Natural killer cell (primary cell): ENCODE measurements around the gene RBPJL. TPM values are rescaled to one million over a fixed set of nuclear protein-coding genes. Genes with fewer than 3 reads are reported as not detected.

Experiments used
- ATAC-seq, 3 donors: fragments of 150-1000 bp in 2 of 3; fragments of 200-7000 bp in 1 of 3; cut with Tn5 transposase; 1 replicate in 1 of 3; 2 replicates in 2 of 3; pipeline ENCODE4 v1.10.0; 2021; ENCODE audit warnings: mild to moderate bottlenecking in 2 of 3, moderate library complexity in 2 of 3
- DNase-seq, 2 donors: peaks; one replicate each; pipeline versions ENCODE4 v3.0.0 to v3.0.0-alpha.2; 2013 to 2021; ENCODE audit warnings: mixed read lengths in 1 of 2
- H3K27ac ChIP-seq: one replicate; pipeline ENCODE4 v1.5.1; 2013; ENCODE audit warnings: mild to moderate bottlenecking, low read length
- H3K27me3 ChIP-seq: one replicate; pipeline ENCODE4 v1.6.1; 2013; ENCODE audit warnings: low read length; ENCODE audit not compliant: control insufficient read depth, insufficient read depth
- H3K36me3 ChIP-seq: one replicate; pipeline ENCODE4 v1.6.1; 2013; ENCODE audit warnings: low read length; ENCODE audit not compliant: control insufficient read depth, insufficient read depth
- H3K4me1 ChIP-seq: one replicate; pipeline ENCODE4 v1.6.1; 2013; ENCODE audit warnings: low read length; ENCODE audit not compliant: control insufficient read depth, insufficient read depth
- H3K4me3 ChIP-seq: one replicate; pipeline ENCODE4 v1.5.1; 2013; ENCODE audit warnings: low read length
- H3K9me3 ChIP-seq: one replicate; pipeline ENCODE4 v1.6.1; 2013; ENCODE audit warnings: low read length; ENCODE audit not compliant: control insufficient read depth, insufficient read depth
- H3K27ac Mint-ChIP-seq, 2 donors: one replicate each; pipeline ENCODE4 v1.8.0; 2022; ENCODE audit warnings: mild to moderate bottlenecking in 2 of 2, mixed read lengths in 2 of 2, moderate library complexity in 1 of 2
- H3K27me3 Mint-ChIP-seq, 2 donors: one replicate each; pipeline ENCODE4 v1.8.0; 2022; ENCODE audit warnings: low read depth in 2 of 2, mixed read lengths in 2 of 2
- H3K36me3 Mint-ChIP-seq: one replicate; pipeline ENCODE4 v1.8.0; 2022; ENCODE audit warnings: mixed read lengths
- H3K4me1 Mint-ChIP-seq, 2 donors: one replicate each; pipeline ENCODE4 v1.8.0; 2022; ENCODE audit warnings: mixed read lengths in 2 of 2
- H3K4me3 Mint-ChIP-seq: one replicate; pipeline ENCODE4 v1.8.0; 2022; ENCODE audit warnings: mild to moderate bottlenecking, moderate library complexity, mixed read lengths
- H3K9me3 Mint-ChIP-seq, 2 donors: one replicate each; pipeline ENCODE4 v1.8.0; 2022; ENCODE audit warnings: mixed read lengths in 2 of 2
- WGBS: methylation state at CpG from one replicate; pipeline ENCODE4 v1.1.7; 2013; ENCODE audit warnings: missing lambda C conversion rate; ENCODE audit not compliant: insufficient coverage; 5-methylcytosine and 5-hydroxymethylcytosine counted together
- intact Hi-C: fragments of 100-400 bp; cut with micrococcal nuclease; formaldehyde crosslinking; loops from one replicate; pipeline ENCODE4 v1.14.2; 2022
- total RNA-seq, 4 donors: library from RNA; stranded (reverse); fragments of 120-200 nt in 1 of 4; gene quantifications; one replicate each; pipeline versions ENCODE4 v1.2.3 to v1.2.4, GENCODE V29; 2013 to 2022
- TF ChIP-seq, protein P1 (sequence below): fragments of 200-600 bp; IDR thresholded peaks from one replicate; pipeline ENCODE4 v1.8.0; 2022; ENCODE audit warnings: antibody characterized with exemption

The RBPJL gene
- total RNA-seq, 3 donors from 2014 or later (not counting 1 experiment from before 2014, with no cell fraction given): not detected

DNA sequence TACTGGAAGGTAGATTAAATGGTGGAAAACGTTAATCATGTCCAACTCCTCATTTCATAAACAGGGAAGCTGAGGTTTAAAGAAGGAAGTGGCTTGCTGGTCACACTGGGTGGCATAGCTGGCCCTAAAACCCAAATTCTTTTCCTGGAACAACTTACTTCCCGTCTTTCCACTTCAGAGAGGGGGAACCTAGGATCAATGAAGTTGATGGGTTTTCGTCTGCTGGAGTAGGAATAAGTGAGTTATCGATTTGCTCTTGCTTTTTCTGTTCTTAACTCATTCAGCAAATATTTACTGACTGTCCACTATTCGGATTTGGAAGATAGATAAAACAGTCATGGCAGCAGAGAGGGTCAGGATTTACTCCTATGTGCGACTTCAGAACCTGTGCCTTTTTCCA is 55.2 kb downstream of the RBPJL start:
- no peak overlapping the region for H3K27ac ChIP-seq
- Mint-ChIP-seq H3K9me3 (no peaks in the 10 kb centered on the region), H3K27me3 (no peaks in the 10 kb centered on the region), H3K4me1 (peaks cover 36% of the 10 kb centered on the region in 2 donors), H3K27ac (no peak overlapping the region), H3K4me3 (no peak overlapping the region), H3K36me3 (no peaks in the 10 kb centered on the region)
- TF ChIP-seq, protein P1, sequence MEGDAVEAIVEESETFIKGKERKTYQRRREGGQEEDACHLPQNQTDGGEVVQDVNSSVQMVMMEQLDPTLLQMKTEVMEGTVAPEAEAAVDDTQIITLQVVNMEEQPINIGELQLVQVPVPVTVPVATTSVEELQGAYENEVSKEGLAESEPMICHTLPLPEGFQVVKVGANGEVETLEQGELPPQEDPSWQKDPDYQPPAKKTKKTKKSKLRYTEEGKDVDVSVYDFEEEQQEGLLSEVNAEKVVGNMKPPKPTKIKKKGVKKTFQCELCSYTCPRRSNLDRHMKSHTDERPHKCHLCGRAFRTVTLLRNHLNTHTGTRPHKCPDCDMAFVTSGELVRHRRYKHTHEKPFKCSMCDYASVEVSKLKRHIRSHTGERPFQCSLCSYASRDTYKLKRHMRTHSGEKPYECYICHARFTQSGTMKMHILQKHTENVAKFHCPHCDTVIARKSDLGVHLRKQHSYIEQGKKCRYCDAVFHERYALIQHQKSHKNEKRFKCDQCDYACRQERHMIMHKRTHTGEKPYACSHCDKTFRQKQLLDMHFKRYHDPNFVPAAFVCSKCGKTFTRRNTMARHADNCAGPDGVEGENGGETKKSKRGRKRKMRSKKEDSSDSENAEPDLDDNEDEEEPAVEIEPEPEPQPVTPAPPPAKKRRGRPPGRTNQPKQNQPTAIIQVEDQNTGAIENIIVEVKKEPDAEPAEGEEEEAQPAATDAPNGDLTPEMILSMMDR: no peak
- no peaks in the 10 kb centered on the region for H3K27me3 ChIP-seq
- WGBS: 79% methylated on average over 2 of the region's 6 CpGs
- H3K36me3 ChIP-seq: peaks cover 14% of the 10 kb centered on the region
- no peaks in the 10 kb centered on the region for H3K9me3 ChIP-seq
- intact Hi-C loops: loop anchor here (1.0 kb wide), 2 partner anchors 42 to 76 kb away; no protein-coding TSS in a partner anchor
- H3K4me1 ChIP-seq: peaks cover 17% of the 10 kb centered on the region
- no peak for ATAC-seq
- no peak overlapping the region for H3K4me3 ChIP-seq
- no peak for DNase-seq

DNA sequence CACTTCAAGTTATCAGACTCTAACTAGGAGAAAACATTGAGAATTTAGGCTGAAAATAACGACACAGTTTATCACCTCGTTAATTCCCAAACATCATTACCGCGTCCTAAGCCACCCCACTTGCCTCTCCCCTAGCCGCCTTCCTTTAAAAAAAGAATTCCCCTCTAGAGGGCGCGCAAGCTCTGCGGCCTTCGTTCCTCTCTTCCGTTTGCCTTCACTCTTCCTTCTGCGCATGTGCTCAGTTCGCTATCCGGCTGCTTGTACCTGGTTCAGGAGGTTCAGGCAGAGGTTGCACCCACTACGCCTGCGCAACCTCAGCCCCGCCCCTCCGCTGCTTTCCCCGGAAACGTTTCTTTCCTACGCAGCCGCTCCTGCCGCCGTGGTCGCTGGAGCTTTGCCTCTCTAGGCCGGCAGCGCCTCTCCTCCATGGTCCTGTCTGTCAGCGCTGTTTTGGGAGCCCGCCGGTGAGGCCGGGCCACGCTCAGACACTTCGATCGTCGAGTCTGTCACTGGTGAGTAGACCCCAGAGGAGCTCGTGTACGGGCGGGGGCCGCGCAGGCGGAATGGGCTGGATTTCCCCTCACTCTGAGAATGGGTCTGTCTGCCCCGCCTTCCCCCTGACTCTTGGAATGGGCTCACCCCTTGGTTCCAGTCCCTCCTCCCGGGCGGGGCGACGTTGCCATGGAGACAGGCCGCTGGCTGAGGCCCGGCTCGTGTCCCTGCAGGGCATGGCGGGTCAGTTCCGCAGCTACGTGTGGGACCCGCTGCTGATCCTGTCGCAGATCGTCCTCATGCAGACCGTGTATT is 56.4 kb downstream of the RBPJL start, which contains the start of gene SYS1:
Gene SYS1 (plus strand): TSS at position 353 of the 807 bp plus-strand sequence. CDS start 376 bp downstream, at position 729.
- peaks cover 41 to 48% of the 10 kb centered on the region in 2 donors for H3K4me1 Mint-ChIP-seq
- H3K27me3 Mint-ChIP-seq: no peaks in the 10 kb centered on the region
- TF ChIP-seq, protein P1: peak; percentile 92
- peaks cover 25% of the 10 kb centered on the region for H3K36me3 ChIP-seq
- peak within 1 kb of the TSS; percentile 91 for H3K27ac ChIP-seq
- intact Hi-C loops: loop anchor here (1.0 kb wide), 6 partner anchors 10 to 87 kb away; partner anchors contain the start of gene PIGT
- H3K27me3 ChIP-seq: no peaks in the 10 kb centered on the region
- H3K36me3 Mint-ChIP-seq: peaks cover 5% of the 10 kb centered on the region
- peak within 1 kb of the TSS; percentile 99 for H3K4me3 Mint-ChIP-seq
- H3K9me3 Mint-ChIP-seq: no peaks in the 10 kb centered on the region
- H3K4me3 ChIP-seq: peak within 1 kb of the TSS; percentile 78
- peak; percentile 95 to 100 for DNase-seq
- ATAC-seq: peak; percentile 87 to 97 (median 88)
- peaks cover 29% of the 10 kb centered on the region for H3K4me1 ChIP-seq
- H3K9me3 ChIP-seq: no peaks in the 10 kb centered on the region
- under 1% methylated on average over 55 of the region's 55 CpGs for WGBS
- H3K27ac Mint-ChIP-seq: peak within 1 kb of the TSS; percentile 97 to 99

DNA sequence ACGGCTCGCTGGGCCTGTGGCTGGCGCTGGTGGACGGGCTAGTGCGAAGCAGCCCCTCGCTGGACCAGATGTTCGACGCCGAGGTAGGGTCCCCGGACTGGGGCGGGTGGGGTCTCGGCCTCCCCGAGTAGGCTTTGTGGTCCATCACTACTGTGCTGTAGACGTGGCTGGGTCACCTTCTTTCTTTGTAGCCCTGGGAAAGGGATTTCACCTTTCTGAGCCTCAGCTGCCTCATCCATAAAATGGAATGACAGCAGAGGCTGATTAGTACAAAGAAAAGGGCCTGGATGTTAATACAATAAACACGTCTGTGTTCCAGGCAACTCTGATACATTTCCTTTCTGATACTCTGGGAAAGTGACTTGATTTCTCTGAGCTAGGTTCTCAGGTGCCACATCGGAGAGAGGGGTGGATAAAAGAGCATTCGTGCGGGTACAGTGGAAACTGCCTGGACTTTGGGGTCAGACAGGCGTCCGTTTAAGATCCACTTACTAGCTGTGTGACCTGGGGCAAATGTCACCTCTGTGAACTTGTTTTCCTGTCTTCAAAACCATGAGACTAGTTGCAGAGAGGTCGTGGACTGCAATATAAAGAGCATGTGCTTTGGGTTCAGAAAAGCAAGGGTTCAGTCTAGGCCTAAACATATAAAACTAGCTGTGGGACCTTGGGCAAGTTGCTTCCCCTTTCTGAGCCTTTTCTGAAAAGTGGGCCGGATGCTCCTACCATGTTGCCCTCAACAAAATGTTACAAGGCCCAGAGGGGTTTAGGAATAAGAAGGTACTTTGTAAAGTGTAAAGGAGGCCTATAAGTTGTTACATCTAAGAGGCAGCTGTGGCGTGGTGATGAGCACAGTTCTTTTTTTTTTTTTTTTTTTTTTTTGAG is 57.2 kb downstream of the RBPJL start:
- Histone ChIP-seq H3K4me3 (peak overlapping the region; percentile 78), H3K27me3 (no peaks in the 10 kb centered on the region), H3K4me1 (peaks cover 36% of the 10 kb centered on the region), H3K9me3 (no peaks in the 10 kb centered on the region), H3K36me3 (peaks cover 31% of the 10 kb centered on the region), H3K27ac (peak overlapping the region; percentile 91)
- ATAC-seq (no peak), DNase-seq (peak in 1 of 2 donors; percentile 19)
- Mint-ChIP-seq H3K27ac (peak overlapping the region; percentile 97 to 99), H3K9me3 (no peaks in the 10 kb centered on the region), H3K4me1 (peaks cover 47 to 56% of the 10 kb centered on the region in 2 donors), H3K4me3 (peak overlapping the region; percentile 99), H3K27me3 (no peaks in the 10 kb centered on the region), H3K36me3 (peaks cover 9% of the 10 kb centered on the region)
- TF ChIP-seq, protein P1: no peak
- intact Hi-C loops: loop anchor here (1.0 kb wide), 4 partner anchors 9 to 86 kb away; partner anchors contain the start of gene PIGT
- 21% methylated on average over 22 of the region's 23 CpGs for WGBS
